Measurements from ENCODE around the gene KIFAP3. TPM values are rescaled to one million over a fixed set of nuclear protein-coding genes. Genes with fewer than 3 reads are reported as not detected.

KIFAP3 gene
- 12.1 and 26.4 TPM in 2 replicates for total RNA-seq

GRCh38 chr1:170074250-170075157 is at the start of gene KIFAP3:
Gene KIFAP3 (minus strand): TSS chr1:170074695. CDS start chr1:170074467, 228 bp downstream.

GRCh38 chr1:169893645-169894423 is 180.7 kb downstream of the KIFAP3 start, which contains the start of gene SCYL3:
Gene SCYL3 (minus strand): TSS chr1:169893896. CDS start chr1:169888840, 5,056 bp downstream.

Other genes with a start within 250 kb of the KIFAP3 start
- gene SCYL3, start 180.8 kb downstream of the KIFAP3 start, total RNA-seq = 5.5 and 8.6 TPM in 2 replicates
- gene NTMT2, start 71.3 kb upstream of the KIFAP3 start, total RNA-seq = not detected in 2 replicates